ENCODE data around the gene TACO1. TPM values are rescaled to one million over a fixed set of nuclear protein-coding genes. Genes with fewer than 3 reads are reported as not detected.
A peak's percentile ranks its signal among the peaks of the same experiment; 100 is the strongest.

The TACO1 gene
- total and polyA plus RNA-seq, 2 of the 8 experiments (the other 6 are each of a cell fraction or from before 2014, with no cell fraction given) = 19.1 to 23.6 TPM

DNA sequence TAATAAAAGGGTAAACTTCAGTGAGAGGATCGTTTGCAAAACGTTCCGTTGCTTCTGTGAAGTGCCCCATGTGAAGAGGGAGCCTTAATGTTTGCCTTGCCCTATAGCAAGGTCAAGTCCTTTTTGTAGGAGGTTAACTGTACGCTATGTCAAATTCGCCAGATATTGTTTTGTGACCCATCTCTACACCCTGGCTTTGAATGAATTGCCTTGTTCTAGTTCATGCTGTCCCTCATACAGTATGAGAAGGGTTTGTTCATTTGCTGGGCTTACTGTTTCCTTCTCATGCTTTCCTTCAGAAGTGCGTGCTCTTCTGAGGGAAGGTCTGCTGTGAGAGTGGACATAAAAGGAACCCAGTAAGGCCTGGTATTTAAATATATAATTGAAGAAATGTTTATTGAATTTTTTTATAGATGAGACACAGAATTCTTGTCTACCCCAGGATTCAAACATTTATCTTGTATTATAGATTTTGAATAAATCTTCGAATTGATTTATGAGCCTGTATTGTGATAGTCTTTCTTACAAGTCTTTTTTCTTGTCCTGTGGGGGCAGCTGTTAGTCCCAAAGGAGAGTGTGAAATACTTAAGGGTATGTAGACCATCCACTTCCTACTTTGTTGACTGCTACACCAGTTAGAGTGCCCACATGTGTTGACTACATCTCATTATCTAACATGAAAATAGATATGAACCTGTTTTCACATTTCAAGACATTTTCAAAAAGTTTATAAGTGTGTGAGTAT, 23.3 kb downstream of the TACO1 start:
- Histone ChIP-seq H2BK5ac (ENCODE audit: low read depth, low read length) (no peak overlapping the region), H3K4me1 (replicated peaks in 1 of 4; ENCODE audit: control insufficient read depth in 3 of 4, insufficient read depth in 4 of 4, low read length in 3 of 4) (peaks cover 2 to 5% (median 3%) of the 10 kb centered on the region in 4 experiments; a peak in 3 of 7 replicates), H3K36me3 (ENCODE audit: control insufficient read depth in 2 of 4, insufficient read depth in 4 of 4, low read length in 3 of 4) (no peaks in the 10 kb centered on the region), H3K4ac (replicated peaks; ENCODE audit: insufficient read length, low read depth, low read length) (no peak overlapping the region), H3K18ac (ENCODE audit: extremely low read depth, low read length) (no peak overlapping the region), H2BK15ac (ENCODE audit: low read length) (no peak overlapping the region), H3K4me2 (ENCODE audit: insufficient read depth in 1 of 2, low read depth in 2 of 2, low read length in 2 of 2) (peak overlapping the region; percentile 56 to 71), H3K56ac (replicated peaks; ENCODE audit: insufficient read length, low read depth, low read length) (no peak overlapping the region), H3K9me3 (ENCODE audit: insufficient read depth in 2 of 2, low read depth in 1 of 2, low read length in 1 of 2) (no peaks in the 10 kb centered on the region), H3K27me3 (replicated peaks in 1 of 4; ENCODE audit: control insufficient read depth in 3 of 4, extremely low read depth in 1 of 4, insufficient read depth in 3 of 4, low read length in 3 of 4) (no peaks in the 10 kb centered on the region), H3K9ac (replicated peaks in 1 of 4; ENCODE audit: extremely low read depth in 1 of 4, low read depth in 3 of 4, low read length in 3 of 4) (peak overlapping the region in 1 of 4 experiments; percentile 32; a peak in 2 of 7 replicates), H2AFZ (ENCODE audit: low read length) (no peak overlapping the region), H4K91ac (replicated peaks; ENCODE audit: insufficient read length, low read length) (no peak overlapping the region), H2BK20ac (ENCODE audit: low read length) (no peak overlapping the region), H3K23me2 (ENCODE audit: low read depth, low read length) (peaks cover 6% of the 10 kb centered on the region), H4K5ac (ENCODE audit: insufficient read length, low read depth, low read length) (no peak overlapping the region), H2BK12ac (ENCODE audit: low read depth, low read length) (no peak overlapping the region), H3K79me1 (ENCODE audit: low read depth, low read length) (peaks cover 3% of the 10 kb centered on the region; the same call in 1 of the 2 replicates), H3K4me3 (ENCODE audit: extremely low read depth in 1 of 4, insufficient read depth in 2 of 4, low read depth in 3 of 4, low read length in 4 of 4) (peak overlapping the region; percentile 44 to 82 (median 66); a peak in 5 of 8 replicates), H2BK120ac (replicated peaks; ENCODE audit: low read depth, low read length) (no peak overlapping the region), H3K23ac (ENCODE audit: insufficient read length) (no peak overlapping the region), H4K20me1 (replicated peaks in 1 of 2; ENCODE audit: control insufficient read depth in 1 of 2, insufficient read depth in 2 of 2, low read length in 2 of 2) (peaks cover 0 to 8% of the 10 kb centered on the region in 2 experiments), H2AK5ac (ENCODE audit: low read depth, low read length) (no peak overlapping the region), H4K8ac (ENCODE audit: extremely low read depth, insufficient read depth, low read length) (no peak overlapping the region), H3K79me2 (ENCODE audit: control insufficient read depth in 1 of 2, insufficient read depth in 2 of 2, low read length in 2 of 2) (peaks cover 5 to 35% of the 10 kb centered on the region in 2 experiments), H3K27ac (ENCODE audit: low read depth, low read length) (no peak overlapping the region), H3K14ac (ENCODE audit: insufficient read length) (no peak overlapping the region)
- DNase-seq (ENCODE audit: low read depth in 1 of 2, low spot score in 2 of 2) = no peak
- CTCF ChIA-PET (ENCODE audit: partially characterized antibody) = interaction anchor here (0.7 to 4.1 kb wide), 6 partner anchors 12 to 197 kb away, joined by 3 to 22 read pairs (median 3); no protein-coding TSS in a partner anchor
- POLR2A ChIA-PET (ENCODE audit: partially characterized antibody) = interaction anchor here (1.1 to 1.3 kb wide), 2 partner anchors 23 to 24 kb away, joined by 3 to 4 read pairs; partner anchors contain the start of gene TACO1
- FAIRE-seq = no peak
- WGBS, 2 experiments (ENCODE audit: extremely low coverage in 1 of 2, insufficient coverage in 1 of 2, insufficient read length in 1 of 2, insufficient replicate concordance in 2 of 2, low coverage in 1 of 2, low lambda C conversion rate in 2 of 2, missing lambda C conversion rate in 1 of 2) = 63% methylated on average over 7 of the region's 7 CpGs; no CpG with 5 or more reads in 1 of the 2 experiments
- TF ChIP-seq KDM1A (IDR thresholded peaks at IDR 0.05; ENCODE audit: borderline replicate concordance, low read length) (no peak), SUZ12 (IDR thresholded peaks at IDR 0.05; ENCODE audit: low read length) (no peak), TEAD4 (IDR thresholded peaks at IDR 0.05; ENCODE audit: low read depth, low read length) (no peak), EP300 (IDR thresholded peaks at IDR 0.05; ENCODE audit: borderline replicate concordance in 1 of 2, low read depth in 2 of 2, low read length in 2 of 2) (no peak), PHF8 (conservative IDR thresholded peaks at IDR 0.05; ENCODE audit: low read depth, low read length) (no peak), SAP30 (IDR thresholded peaks at IDR 0.05; ENCODE audit: insufficient read depth, insufficient replicate concordance, low read length) (no peak), RNF2 (IDR thresholded peaks at IDR 0.05; ENCODE audit: borderline replicate concordance, low read depth, low read length, missing control alignments, poor library complexity, severe bottlenecking) (no peak), GABPA (IDR thresholded peaks at IDR 0.05; ENCODE audit: borderline replicate concordance, insufficient read depth, low read length) (no peak), RBBP5 (IDR thresholded peaks at IDR 0.05; ENCODE audit: borderline replicate concordance, low read depth, low read length) (no peak), TAF7 (optimal IDR thresholded peaks at IDR 0.05; ENCODE audit: borderline replicate concordance, low read depth, low read length) (no peak)
